ENCODE measurements around the gene MTFMT. TPM values are rescaled to one million over a fixed set of nuclear protein-coding genes. Genes with fewer than 3 reads are reported as not detected.
A peak's percentile ranks its signal among the peaks of the same experiment; 100 is the strongest.
"Not testable (repeated sequence)": the region's sequence is repeated elsewhere in the genome, so short reads cannot be mapped to it uniquely, and the experiment has no call there.

MTFMT gene
- total RNA-seq, result 22.7 and 23.4 TPM in 2 replicates

DNA sequence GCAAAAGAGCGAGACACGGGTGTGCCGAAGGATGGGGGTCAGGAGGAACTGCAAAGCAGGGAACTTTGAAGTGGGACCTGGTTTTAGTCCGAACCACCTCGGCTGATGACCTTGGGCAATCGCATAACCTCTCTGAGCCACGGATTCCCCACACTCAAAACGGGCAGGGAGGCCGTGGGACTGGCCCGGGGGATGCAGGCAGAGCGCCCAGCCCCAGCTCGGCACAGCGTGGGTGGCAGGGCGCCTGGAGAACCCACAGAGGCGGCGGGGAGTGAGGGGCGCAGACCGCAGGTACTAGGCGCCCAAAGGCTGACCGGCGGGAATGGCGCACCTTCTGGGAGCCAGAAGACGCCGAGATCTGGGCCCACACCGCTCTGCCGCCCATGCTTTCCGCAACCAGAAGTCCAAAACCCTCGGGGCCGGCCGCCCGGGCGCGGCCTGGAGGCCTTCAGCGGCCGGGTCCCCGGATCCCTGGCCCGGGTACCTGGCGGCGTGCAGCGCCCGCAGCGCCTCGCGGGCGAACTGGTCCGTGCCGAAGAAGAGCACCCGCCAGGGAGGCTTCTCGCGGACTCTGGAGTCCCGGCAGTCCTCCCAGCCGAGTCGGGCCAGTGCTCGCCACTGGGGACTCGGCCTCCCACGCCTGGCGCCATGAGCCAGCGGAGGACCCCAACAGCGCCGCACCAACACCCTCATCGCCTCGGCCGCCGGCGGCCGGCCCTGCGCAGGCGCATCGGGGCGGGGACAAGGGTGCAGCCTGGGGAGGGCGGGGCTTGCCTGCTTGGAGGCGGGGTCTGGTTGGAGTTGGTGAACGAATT is at the start of gene MTFMT:
MTFMT (minus strand) TSS at position 719 of the 815 bp plus-strand sequence; CDS start at position 693, 26 bp downstream.
- H3K4me3 Mint-ChIP-seq (ENCODE audit: low read depth), result peak within 1 kb of the TSS; percentile 99
- peak within 1 kb of the TSS; percentile 91 for H3K27ac Mint-ChIP-seq
- H3K36me3 Mint-ChIP-seq (ENCODE audit: low read depth), result peaks cover 25% of the 10 kb centered on the region
- peak; percentile 84 for DNase-seq (ENCODE audit: low spot score)
- H3K4me1 Mint-ChIP-seq (ENCODE audit: low read depth), result peaks cover 21% of the 10 kb centered on the region
- peaks cover 14% of the 10 kb centered on the region for H3K27me3 Mint-ChIP-seq (ENCODE audit: low read depth)
- intact Hi-C loops (cut with micrococcal nuclease), result no loop called here
- no peaks in the 10 kb centered on the region for H3K9me3 Mint-ChIP-seq

DNA sequence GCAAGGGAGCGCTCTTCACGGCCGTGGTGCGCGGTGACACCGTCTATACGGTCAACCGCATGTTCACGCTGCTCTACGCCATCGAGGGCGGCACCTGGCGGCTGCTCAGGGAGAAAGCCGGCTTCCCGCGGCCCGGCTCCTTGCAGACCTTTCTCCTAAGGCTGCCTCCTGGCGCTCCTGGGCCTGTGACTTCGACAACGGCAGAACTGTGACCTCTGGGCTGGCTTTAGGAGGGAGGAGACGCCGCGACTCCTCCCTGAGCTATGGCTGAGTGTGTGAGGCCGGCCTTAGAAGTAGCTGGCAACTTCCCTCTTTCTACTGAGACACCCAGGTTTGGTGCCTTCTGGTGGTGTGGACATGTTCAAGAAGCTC is 48.5 kb upstream of the MTFMT start:
- H3K9me3 Mint-ChIP-seq, result no peaks in the 10 kb centered on the region

DNA sequence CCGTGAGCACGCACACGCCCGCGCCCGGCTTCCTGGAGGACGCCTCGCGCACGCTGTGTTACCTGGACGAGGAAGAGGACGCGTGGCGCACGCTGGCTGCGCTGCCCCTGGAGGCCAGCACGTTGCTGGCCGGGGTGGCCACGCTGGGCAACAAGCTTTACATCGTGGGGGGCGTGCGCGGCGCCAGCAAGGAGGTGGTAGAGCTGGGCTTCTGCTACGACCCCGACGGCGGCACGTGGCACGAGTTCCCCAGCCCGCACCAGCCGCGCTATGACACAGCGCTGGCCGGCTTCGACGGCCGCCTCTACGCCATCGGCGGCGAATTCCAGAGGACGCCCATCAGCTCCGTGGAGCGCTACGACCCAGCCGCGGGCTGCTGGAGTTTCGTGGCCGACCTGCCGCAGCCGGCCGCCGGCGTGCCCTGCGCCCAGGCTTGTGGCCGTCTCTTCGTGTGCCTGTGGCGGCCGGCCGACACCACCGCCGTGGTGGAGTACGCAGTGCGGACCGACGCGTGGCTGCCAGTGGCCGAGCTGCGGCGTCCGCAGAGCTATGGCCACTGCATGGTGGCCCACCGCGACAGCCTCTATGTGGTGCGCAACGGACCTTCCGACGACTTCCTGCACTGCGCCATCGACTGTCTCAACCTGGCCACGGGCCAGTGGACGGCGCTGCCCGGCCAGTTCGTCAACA is 48.0 kb upstream of the MTFMT start:
- Mint-ChIP-seq H3K27me3 (ENCODE audit: low read depth) (peaks cover 21% of the 10 kb centered on the region), H3K4me1 (ENCODE audit: low read depth) (peaks cover 7% of the 10 kb centered on the region), H3K27ac (no peak overlapping the region), H3K4me3 (ENCODE audit: low read depth) (no peak overlapping the region), H3K36me3 (ENCODE audit: low read depth) (no peaks in the 10 kb centered on the region), H3K9me3 (no peaks in the 10 kb centered on the region)
- intact Hi-C loops (cut with micrococcal nuclease), result no loop called here
- no peak for DNase-seq (ENCODE audit: low spot score)

More for the DNA sequence above, 48.5 kb upstream of the MTFMT start:
- H3K27ac Mint-ChIP-seq, result no peak overlapping the region
- DNase-seq (ENCODE audit: low spot score), result peak; percentile 34
- H3K4me1 Mint-ChIP-seq (ENCODE audit: low read depth), result peaks cover 12% of the 10 kb centered on the region
- H3K36me3 Mint-ChIP-seq (ENCODE audit: low read depth), result no peaks in the 10 kb centered on the region
- intact Hi-C loops (cut with micrococcal nuclease), result loop anchor here (1.0 to 2.0 kb wide), 2 partner anchors 24 to 45 kb away; no protein-coding TSS in a partner anchor
- H3K4me3 Mint-ChIP-seq (ENCODE audit: low read depth), result no peak overlapping the region
- H3K27me3 Mint-ChIP-seq (ENCODE audit: low read depth), result peaks cover 27% of the 10 kb centered on the region

DNA sequence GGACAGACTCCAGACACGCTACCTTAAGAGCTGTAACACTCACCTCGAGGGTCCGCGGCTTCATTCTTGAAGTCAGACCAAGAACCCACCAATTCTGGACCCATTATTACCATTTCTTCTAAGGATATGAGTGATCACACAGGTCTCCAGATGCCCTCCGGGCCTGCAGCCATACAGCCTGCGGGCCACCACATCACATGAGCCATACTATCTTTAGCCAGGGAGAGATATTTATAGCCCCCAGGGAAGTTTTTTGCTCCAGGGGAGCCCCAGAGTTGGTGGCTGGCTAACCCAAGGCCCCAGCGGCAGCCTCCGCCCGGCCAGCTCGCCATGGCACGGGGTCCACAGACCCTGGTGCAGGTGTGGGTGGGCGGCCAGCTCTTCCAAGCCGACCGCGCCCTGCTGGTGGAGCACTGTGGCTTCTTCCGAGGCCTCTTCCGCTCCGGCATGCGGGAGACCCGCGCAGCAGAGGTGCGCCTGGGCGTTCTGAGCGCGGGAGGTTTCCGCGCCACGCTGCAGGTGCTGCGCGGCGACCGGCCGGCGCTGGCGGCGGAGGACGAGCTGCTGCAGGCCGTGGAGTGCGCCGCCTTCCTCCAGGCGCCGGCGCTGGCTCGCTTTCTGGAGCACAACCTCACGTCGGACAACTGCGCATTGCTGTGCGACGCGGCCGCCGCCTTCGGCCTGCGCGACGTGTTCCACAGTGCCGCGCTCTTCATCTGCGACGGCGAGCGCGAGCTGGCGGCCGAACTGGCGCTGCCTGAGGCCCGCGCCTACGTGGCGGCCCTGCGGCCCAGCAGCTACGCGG is 47.2 kb upstream of the MTFMT start, which contains the start of gene KBTBD13:
KBTBD13 (plus strand) TSS at position 261 of the 805 bp plus-strand sequence; CDS start at position 331, 70 bp downstream.
- no peaks in the 10 kb centered on the region for H3K36me3 Mint-ChIP-seq (ENCODE audit: low read depth)
- H3K27ac Mint-ChIP-seq, result no peak within 1 kb of the TSS
- no peak within 1 kb of the TSS for H3K4me3 Mint-ChIP-seq (ENCODE audit: low read depth)
- peaks cover 3% of the 10 kb centered on the region for H3K4me1 Mint-ChIP-seq (ENCODE audit: low read depth)
- DNase-seq (ENCODE audit: low spot score), result no peak
- peaks cover 19% of the 10 kb centered on the region for H3K27me3 Mint-ChIP-seq (ENCODE audit: low read depth)
- H3K9me3 Mint-ChIP-seq, result no peaks in the 10 kb centered on the region
- intact Hi-C loops (cut with micrococcal nuclease), result no loop called here

DNA sequence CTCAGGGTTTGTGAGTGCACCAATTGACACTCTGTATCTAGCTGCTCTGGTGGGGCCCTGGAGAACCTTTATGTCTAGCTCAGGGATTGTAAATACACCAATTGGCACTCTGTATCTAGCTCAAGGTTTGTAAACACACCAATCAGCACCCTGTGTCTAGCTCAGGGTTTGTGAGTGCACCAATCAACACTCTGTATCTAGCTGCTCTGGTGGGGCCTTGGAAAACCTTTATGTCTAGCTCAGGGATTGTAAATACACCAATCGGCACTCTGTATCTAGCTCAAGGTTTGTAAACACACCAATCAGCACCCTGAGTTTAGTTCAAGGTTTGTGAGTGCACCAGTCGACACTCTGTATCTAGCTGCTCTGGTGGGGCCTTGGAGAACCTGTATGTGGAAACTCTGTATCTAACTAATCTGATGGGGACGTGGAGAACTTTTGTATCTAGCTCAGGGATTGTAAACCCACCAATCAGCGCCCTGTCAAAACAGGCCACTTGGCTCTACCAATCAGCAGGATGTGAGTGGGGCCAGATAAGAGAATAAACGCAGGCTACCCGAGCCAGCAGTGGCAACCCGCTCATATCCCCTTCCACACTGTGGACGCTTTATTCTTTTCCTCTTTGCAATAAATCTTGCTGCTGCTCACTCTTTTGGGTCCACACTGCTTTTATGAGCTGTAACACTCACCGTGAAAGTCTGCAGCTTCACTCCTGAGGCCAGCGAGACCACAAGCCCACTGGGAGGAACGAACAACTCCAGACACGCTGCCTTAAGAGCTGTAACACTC is 46.4 kb upstream of the MTFMT start:
- H3K27ac Mint-ChIP-seq; H3K4me1 Mint-ChIP-seq (ENCODE audit: low read depth); H3K9me3 Mint-ChIP-seq; intact Hi-C loops (cut with micrococcal nuclease); DNase-seq (ENCODE audit: low spot score); H3K4me3 Mint-ChIP-seq (ENCODE audit: low read depth); H3K36me3 Mint-ChIP-seq (ENCODE audit: low read depth): not testable (repeated sequence)
- peaks cover 16% of the 10 kb centered on the region for H3K27me3 Mint-ChIP-seq (ENCODE audit: low read depth)

DNA sequence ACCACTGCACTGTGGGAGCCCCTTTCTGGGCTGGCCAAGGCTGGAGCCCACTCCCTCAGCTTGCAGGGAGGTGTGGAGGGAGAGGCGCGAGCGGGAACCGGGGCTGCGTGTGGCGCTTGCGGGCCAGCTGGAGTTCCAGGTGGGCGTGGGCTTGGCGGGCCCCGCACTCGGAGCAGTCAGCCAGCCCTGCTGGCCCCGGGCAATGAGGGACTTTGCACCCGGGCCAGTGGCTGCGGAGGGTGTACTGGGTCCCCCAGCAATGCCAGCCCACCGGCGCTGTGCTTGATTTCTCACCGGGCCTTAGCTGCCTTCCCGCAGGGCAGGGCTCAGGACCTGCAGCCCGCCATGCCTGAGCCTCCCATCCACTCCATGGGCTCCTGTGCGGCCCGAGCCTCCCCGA is 45.5 kb upstream of the MTFMT start:
- H3K4me3 Mint-ChIP-seq (ENCODE audit: low read depth); H3K9me3 Mint-ChIP-seq; H3K36me3 Mint-ChIP-seq (ENCODE audit: low read depth); intact Hi-C loops (cut with micrococcal nuclease); H3K4me1 Mint-ChIP-seq (ENCODE audit: low read depth); DNase-seq (ENCODE audit: low spot score); H3K27ac Mint-ChIP-seq: not testable (repeated sequence)
- peaks cover 16% of the 10 kb centered on the region for H3K27me3 Mint-ChIP-seq (ENCODE audit: low read depth)

DNA sequence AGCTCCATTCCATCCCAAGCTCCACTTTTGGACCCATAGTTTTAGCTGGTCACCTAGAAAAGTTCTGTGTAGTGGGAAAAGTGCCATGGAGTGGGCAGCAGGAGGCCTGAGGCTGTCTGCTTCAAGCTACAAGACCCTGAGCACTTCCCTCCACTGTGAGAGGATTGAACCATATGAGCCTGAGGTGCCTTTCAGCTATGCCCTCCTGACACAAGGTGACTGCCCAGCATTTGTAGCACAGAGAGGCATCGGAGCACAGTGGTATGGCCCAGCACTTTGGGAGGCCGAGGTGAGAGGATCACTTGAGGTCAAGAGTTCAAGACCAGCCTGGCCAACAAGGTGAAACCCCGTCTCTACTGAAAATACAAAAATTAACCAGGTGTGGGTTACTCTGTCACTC is 43.2 kb upstream of the MTFMT start:
- Mint-ChIP-seq H3K9me3 (no peaks in the 10 kb centered on the region), H3K27ac (no peak overlapping the region), H3K4me3 (ENCODE audit: low read depth) (no peak overlapping the region), H3K27me3 (ENCODE audit: low read depth) (peaks cover 21% of the 10 kb centered on the region), H3K4me1 (ENCODE audit: low read depth) (no peaks in the 10 kb centered on the region), H3K36me3 (ENCODE audit: low read depth) (no peaks in the 10 kb centered on the region)
- no peak for DNase-seq (ENCODE audit: low spot score)
- intact Hi-C loops (cut with micrococcal nuclease), result no loop called here

DNA sequence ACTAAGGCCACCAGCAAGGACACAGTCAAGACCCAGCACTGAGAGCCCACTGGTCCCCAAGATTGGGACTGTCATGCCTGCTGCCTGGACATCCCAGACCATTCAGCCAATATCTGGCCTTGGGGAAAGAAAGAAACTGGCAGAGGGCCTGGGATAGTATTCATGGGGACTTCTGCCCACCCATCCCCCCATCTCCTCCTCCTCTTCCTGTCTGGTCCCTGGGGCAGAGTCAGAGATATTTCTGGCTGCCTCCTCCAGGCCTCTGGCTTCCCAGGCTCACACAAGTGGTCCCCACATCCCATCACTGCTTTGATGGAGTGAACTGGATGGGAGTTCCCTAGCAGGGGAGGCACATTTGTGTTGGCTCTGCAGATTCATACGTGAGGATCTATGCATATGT is 42.6 kb upstream of the MTFMT start:
- H3K4me3 Mint-ChIP-seq (ENCODE audit: low read depth), result no peak overlapping the region
- DNase-seq (ENCODE audit: low spot score), result no peak
- H3K27ac Mint-ChIP-seq, result no peak overlapping the region
- intact Hi-C loops (cut with micrococcal nuclease), result no loop called here
- H3K4me1 Mint-ChIP-seq (ENCODE audit: low read depth), result peaks cover 2% of the 10 kb centered on the region
- H3K9me3 Mint-ChIP-seq, result no peaks in the 10 kb centered on the region
- H3K27me3 Mint-ChIP-seq (ENCODE audit: low read depth), result peaks cover 24% of the 10 kb centered on the region
- no peaks in the 10 kb centered on the region for H3K36me3 Mint-ChIP-seq (ENCODE audit: low read depth)

DNA sequence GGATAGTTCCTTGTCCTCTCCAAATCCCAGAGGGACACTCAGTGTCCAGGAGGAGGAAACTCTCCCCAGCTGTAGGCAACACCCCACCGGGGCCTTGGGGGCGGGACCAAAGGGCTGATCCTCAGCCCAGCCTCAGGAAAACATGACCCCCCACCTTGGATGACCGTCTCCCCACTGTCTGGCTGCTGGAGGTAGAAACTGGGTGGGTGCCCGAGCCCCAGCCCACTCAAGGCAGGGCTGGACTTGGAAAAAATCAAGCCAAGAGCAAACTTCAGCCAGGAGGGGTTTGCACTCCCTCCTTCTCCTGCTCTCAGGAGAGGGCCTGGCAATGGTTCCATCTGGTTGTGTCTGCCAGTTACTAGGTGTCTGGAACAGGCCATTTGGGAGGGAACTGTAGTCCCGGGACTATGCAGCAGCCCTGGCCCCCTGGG is 42.0 kb upstream of the MTFMT start:
- intact Hi-C loops (cut with micrococcal nuclease), result no loop called here
- no peaks in the 10 kb centered on the region for H3K36me3 Mint-ChIP-seq (ENCODE audit: low read depth)

DNA sequence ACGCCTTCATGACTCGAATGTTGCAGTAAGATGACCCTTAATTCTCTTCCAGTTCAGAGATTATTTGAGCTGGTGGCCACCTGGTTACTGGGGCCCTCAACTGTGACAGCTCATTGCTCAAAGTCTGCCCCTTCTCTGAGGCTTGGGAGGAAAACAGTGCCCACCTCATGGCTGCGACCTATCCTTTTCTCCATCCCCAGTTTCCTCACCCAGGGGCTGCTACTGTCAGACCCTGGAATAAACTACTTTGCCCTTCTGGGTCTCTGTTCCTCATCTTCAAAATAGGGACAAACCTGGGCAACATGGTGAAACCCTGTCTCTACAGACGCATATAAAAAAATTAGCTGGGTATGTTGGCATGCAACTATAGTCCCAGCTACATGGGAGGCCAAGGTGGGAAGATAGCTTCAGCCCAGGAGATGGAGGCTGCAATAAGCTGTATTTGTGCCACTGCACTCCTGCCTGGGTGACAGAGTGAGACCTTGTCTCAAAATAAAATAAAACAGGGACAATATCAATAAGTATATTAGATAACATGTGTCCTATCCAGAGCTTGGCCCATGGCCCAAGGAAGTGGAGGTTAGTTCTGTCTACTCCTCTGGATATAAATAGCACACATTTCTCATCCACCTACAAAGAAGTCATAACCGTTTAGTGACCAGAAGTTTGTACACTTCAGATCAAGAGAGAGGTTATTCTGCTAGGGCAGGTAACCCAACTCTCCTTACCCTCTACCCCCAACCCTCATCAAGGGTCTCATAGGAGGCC is 40.5 kb upstream of the MTFMT start:
- Mint-ChIP-seq H3K27me3 (ENCODE audit: low read depth) (peaks cover 44% of the 10 kb centered on the region), H3K4me3 (ENCODE audit: low read depth) (no peak overlapping the region), H3K36me3 (ENCODE audit: low read depth) (no peaks in the 10 kb centered on the region), H3K27ac (no peak overlapping the region), H3K9me3 (no peaks in the 10 kb centered on the region), H3K4me1 (ENCODE audit: low read depth) (peaks cover 2% of the 10 kb centered on the region)
- intact Hi-C loops (cut with micrococcal nuclease), result no loop called here
- no peak for DNase-seq (ENCODE audit: low spot score)

More for the DNA sequence above, 42.0 kb upstream of the MTFMT start:
- no peaks in the 10 kb centered on the region for H3K9me3 Mint-ChIP-seq
- no peak overlapping the region for H3K4me3 Mint-ChIP-seq (ENCODE audit: low read depth)
- H3K4me1 Mint-ChIP-seq (ENCODE audit: low read depth), result peaks cover 2% of the 10 kb centered on the region
- peaks cover 30% of the 10 kb centered on the region for H3K27me3 Mint-ChIP-seq (ENCODE audit: low read depth)
- no peak for DNase-seq (ENCODE audit: low spot score)
- H3K27ac Mint-ChIP-seq, result no peak overlapping the region

DNA sequence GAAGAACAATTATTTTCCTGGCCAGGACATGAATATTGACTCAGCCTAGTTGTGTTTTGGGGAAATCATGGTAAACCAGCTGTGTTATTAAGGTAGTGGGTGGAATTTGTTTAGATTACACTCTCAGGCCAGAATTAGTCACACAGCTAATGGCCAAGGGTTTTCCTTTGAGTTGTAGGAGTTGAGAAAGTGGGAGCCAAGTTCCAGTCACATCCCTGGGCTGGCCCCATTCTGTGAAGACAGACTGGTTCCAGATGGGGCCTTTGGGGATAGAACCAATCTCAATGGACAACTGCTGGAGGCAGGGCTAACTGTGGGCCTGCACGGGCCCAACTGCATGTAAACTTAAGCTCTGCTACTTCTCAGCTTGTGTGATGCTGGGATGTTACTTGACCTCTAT is 39.7 kb upstream of the MTFMT start:
- Mint-ChIP-seq H3K27me3 (ENCODE audit: low read depth) (peaks cover 45% of the 10 kb centered on the region), H3K36me3 (ENCODE audit: low read depth) (no peaks in the 10 kb centered on the region), H3K9me3 (no peaks in the 10 kb centered on the region), H3K4me3 (ENCODE audit: low read depth) (no peak overlapping the region), H3K27ac (no peak overlapping the region), H3K4me1 (ENCODE audit: low read depth) (peaks cover 2% of the 10 kb centered on the region)
- no peak for DNase-seq (ENCODE audit: low spot score)
- intact Hi-C loops (cut with micrococcal nuclease), result no loop called here
